ENCODE measurements around the gene AFAP1L2.

DNA sequence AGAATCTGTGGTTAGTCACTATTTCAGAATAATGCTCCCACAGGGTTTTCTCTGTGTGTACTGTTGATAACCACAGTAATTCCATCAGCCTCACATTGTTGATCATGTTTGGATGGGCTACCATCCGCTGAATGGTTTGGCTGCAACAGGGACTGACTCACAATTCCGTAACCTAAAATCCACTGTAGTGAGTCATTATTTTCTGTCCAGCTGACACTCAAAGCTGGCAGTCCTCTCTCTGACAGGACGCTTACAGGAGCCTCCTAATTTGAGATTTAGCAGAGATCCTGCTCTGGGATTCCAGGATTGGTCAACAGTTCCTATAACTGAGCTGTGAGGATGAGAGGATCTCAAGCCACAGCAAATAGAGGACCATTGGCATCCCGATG is 132.5 kb downstream of the AFAP1L2 start:
- TF ChIP-seq, protein P1, sequence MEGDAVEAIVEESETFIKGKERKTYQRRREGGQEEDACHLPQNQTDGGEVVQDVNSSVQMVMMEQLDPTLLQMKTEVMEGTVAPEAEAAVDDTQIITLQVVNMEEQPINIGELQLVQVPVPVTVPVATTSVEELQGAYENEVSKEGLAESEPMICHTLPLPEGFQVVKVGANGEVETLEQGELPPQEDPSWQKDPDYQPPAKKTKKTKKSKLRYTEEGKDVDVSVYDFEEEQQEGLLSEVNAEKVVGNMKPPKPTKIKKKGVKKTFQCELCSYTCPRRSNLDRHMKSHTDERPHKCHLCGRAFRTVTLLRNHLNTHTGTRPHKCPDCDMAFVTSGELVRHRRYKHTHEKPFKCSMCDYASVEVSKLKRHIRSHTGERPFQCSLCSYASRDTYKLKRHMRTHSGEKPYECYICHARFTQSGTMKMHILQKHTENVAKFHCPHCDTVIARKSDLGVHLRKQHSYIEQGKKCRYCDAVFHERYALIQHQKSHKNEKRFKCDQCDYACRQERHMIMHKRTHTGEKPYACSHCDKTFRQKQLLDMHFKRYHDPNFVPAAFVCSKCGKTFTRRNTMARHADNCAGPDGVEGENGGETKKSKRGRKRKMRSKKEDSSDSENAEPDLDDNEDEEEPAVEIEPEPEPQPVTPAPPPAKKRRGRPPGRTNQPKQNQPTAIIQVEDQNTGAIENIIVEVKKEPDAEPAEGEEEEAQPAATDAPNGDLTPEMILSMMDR (IDR thresholded peaks at IDR 0.05), result no peak
- no peak for TF ChIP-seq EZH2 (IDR thresholded peaks at IDR 0.05)
- no peak for TF ChIP-seq EZH2phosphoT487 (IDR thresholded peaks at IDR 0.05)

All from neural progenitor cell (in vitro differentiated cells).